Tibial nerve (tissue), 4 donors: ENCODE data around the gene SOX1.

ENCODE experiments used
- CTCF ChIP-seq, 5 experiments: fragments of 200-600 bp in 3 of 5; fragments of 450-650 bp in 2 of 5; sonication (generic) in 3 of 5; IDR thresholded peaks; one replicate each; pipeline ENCODE4 v1.5.1; 2016 to 2019; ENCODE audit warnings: antibody characterized with exemption in 5 of 5, mild to moderate bottlenecking in 3 of 5, moderate library complexity in 2 of 5
- EP300 ChIP-seq, 2 donors: sonication (generic); formaldehyde crosslinking; IDR thresholded peaks; one replicate each; pipeline ENCODE4 v1.6.1; 2017; ENCODE audit warnings: antibody characterized with exemption in 2 of 2, mild to moderate bottlenecking in 1 of 2
- POLR2A ChIP-seq, 2 donors: fragments of 450-650 bp; IDR thresholded peaks; one replicate each; pipeline ENCODE4 v1.6.1; 2017; ENCODE audit warnings: antibody characterized with exemption in 2 of 2, mild to moderate bottlenecking in 2 of 2, moderate library complexity in 2 of 2

DNA sequence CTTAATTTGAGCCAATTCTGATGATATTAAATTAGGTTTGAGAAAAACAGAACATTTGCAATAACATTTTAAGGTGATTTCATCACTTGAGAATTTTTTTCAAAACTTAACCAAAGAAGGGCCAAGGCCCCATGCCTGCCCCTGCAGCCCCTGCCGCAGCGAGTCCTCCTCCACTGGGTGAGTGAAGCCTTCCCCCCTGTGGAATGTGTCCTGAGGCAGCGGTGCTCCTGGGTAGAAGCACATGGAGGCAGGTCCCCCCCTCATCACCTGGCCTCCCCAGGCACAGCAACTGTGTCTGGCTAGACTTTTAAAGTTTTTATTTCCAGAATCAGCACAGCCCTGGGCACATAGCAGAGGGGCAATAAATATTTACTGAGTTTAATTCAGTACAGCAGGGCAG lies 10.8 kb downstream of the SOX1 start:
- TF ChIP-seq CTCF (IDR thresholded peaks at IDR 0.05), result no peak
- TF ChIP-seq EP300 (IDR thresholded peaks at IDR 0.05), result no peak
- no peak for TF ChIP-seq POLR2A (IDR thresholded peaks at IDR 0.05)
